Mucosa of descending colon (tissue), 3 donors: ENCODE data around the gene RAD51B. TPM values are rescaled to one million over a fixed set of nuclear protein-coding genes. Genes with fewer than 3 reads are reported as not detected.

ENCODE experiments used
- ATAC-seq: fragments of 200-7000 bp; cut with Tn5 transposase; one replicate; pipeline ENCODE4 v1.9.1; 2020; ENCODE audit warnings: mild to moderate bottlenecking, moderate library complexity
- DNase-seq, 3 donors: peaks; one replicate each; pipeline ENCODE4 v3.0.0-alpha.2; 2020
- H3K36me3 ChIP-seq: fragments of 200-600 bp; one replicate; pipeline ENCODE4 v1.8.0; 2021; ENCODE audit warnings: low read depth, mild to moderate bottlenecking
- H3K4me1 ChIP-seq: fragments of 200-600 bp; one replicate; pipeline ENCODE4 v1.8.0; 2021; ENCODE audit warnings: low read depth, mild to moderate bottlenecking
- H3K4me3 ChIP-seq: fragments of 200-600 bp; one replicate; pipeline ENCODE4 v1.8.0; 2021; ENCODE audit warnings: mild to moderate bottlenecking
- H3K9me3 ChIP-seq: fragments of 200-600 bp; one replicate; pipeline ENCODE4 v1.8.0; 2021; ENCODE audit warnings: mild to moderate bottlenecking
- intact Hi-C, 2 donors: fragments of 100-400 bp; cut with DNase I in 1 of 2; cut with micrococcal nuclease in 1 of 2; formaldehyde crosslinking; loops; one replicate each; pipeline versions ENCODE4 v1.11.0 to v1.11.1; 2022; cut with DNase I, micrococcal nuclease
- total RNA-seq, 3 donors: library from RNA; stranded (reverse); fragmentation: NEBNext Ultra II Directional in 2 of 3; extraction: Animal tissue kit (Norgen Biotek cat#: 25700) in 2 of 3; gene quantifications; one replicate each; pipeline versions ENCODE4 v1.2.1 to v1.2.4, GENCODE V29; 2021 to 2023
- TF ChIP-seq, protein P1 (sequence below): fragments of 200-600 bp; IDR thresholded peaks from one replicate; pipeline ENCODE4 v1.8.0; 2022; ENCODE audit warnings: antibody characterized with exemption, mild to moderate bottlenecking
- donor health status: DM: no; HTN: no; CAD: no; lungs with moderate emphysema.
- donor health status: DM: no; HTN: no; CAD: no.
- donor health status: DM: no; HTN: yes; CAD: no.

The RAD51B gene
- total RNA-seq, 3 donors from 2014 or later, result 15.8 to 23.3 (median 20.9) TPM

GRCh38 chr14:68366656-68367055 lies 547.1 kb downstream of the RAD51B start:
- peaks cover 10% of the 10 kb centered on the region for H3K4me1 ChIP-seq

DNA sequence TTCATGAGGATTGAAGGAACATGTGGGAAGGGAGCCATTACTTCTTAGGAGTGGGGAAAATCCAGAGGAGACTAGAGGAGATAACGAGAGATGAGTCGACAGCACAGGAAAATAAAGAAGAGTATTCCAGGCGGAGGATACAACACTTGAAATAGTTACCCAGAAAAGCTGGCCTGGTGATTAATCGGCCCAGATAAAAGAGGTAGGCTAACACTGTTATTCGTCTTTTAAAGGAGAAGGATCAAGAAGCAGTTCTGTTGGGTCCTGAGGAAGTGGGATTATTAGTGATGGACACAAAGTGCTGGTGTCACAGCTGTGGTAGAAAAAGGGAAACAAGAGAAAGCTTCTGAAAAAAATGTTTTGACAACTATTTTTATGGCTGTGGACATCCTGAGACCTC lies 548.0 kb downstream of the RAD51B start:
- TF ChIP-seq, protein P1, sequence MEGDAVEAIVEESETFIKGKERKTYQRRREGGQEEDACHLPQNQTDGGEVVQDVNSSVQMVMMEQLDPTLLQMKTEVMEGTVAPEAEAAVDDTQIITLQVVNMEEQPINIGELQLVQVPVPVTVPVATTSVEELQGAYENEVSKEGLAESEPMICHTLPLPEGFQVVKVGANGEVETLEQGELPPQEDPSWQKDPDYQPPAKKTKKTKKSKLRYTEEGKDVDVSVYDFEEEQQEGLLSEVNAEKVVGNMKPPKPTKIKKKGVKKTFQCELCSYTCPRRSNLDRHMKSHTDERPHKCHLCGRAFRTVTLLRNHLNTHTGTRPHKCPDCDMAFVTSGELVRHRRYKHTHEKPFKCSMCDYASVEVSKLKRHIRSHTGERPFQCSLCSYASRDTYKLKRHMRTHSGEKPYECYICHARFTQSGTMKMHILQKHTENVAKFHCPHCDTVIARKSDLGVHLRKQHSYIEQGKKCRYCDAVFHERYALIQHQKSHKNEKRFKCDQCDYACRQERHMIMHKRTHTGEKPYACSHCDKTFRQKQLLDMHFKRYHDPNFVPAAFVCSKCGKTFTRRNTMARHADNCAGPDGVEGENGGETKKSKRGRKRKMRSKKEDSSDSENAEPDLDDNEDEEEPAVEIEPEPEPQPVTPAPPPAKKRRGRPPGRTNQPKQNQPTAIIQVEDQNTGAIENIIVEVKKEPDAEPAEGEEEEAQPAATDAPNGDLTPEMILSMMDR, result no peak

More at GRCh38 chr14:68366656-68367055, 547.1 kb downstream of the RAD51B start:
- no peak overlapping the region for H3K4me3 ChIP-seq
- no peaks in the 10 kb centered on the region for H3K36me3 ChIP-seq
- no peak for ATAC-seq
- no peaks in the 10 kb centered on the region for H3K9me3 ChIP-seq
- DNase-seq, result no peak
- intact Hi-C loops, result no loop called here
- TF ChIP-seq, protein P1, result no peak

DNA sequence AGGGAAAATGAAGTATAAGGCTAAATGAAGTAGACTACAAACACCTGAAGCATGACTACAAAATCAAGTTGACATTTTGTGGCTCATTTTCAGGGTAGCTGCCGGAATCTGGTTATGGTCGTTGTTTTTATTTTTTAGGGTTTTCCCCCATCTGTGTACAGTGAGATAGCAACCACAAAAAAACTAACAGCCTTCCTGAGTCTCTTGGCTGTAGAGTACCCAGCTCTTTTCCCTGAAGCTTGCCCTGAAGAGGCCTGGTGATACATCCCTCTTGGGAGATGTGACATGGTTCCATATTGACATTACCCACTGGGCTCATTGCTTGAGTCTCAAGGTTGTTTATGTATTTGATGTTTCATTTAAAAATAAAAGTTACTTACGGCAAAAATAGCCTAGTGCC lies 549.3 kb downstream of the RAD51B start:
- no peaks in the 10 kb centered on the region for H3K36me3 ChIP-seq
- no peak overlapping the region for H3K4me3 ChIP-seq
- peaks cover 10% of the 10 kb centered on the region for H3K4me1 ChIP-seq
- H3K9me3 ChIP-seq, result no peaks in the 10 kb centered on the region
- no peak for DNase-seq
- intact Hi-C loops, result no loop called here
- peak; percentile 55 for ATAC-seq
- TF ChIP-seq, protein P1, result no peak

More for the DNA sequence above, 548.0 kb downstream of the RAD51B start:
- ATAC-seq (no peak), DNase-seq (no peak)
- H3K4me3 ChIP-seq, result no peak overlapping the region
- no peaks in the 10 kb centered on the region for H3K36me3 ChIP-seq
- peaks cover 10% of the 10 kb centered on the region for H3K4me1 ChIP-seq
- no peaks in the 10 kb centered on the region for H3K9me3 ChIP-seq
- intact Hi-C loops, result no loop called here

GRCh38 chr14:68369281-68370056 lies 549.9 kb downstream of the RAD51B start:
- no peaks in the 10 kb centered on the region for H3K9me3 ChIP-seq
- H3K36me3 ChIP-seq, result no peaks in the 10 kb centered on the region
- TF ChIP-seq, protein P1, result no peak
- intact Hi-C loops, result no loop called here
- no peak overlapping the region for H3K4me3 ChIP-seq
- ATAC-seq (no peak), DNase-seq (no peak)
- peaks cover 7% of the 10 kb centered on the region for H3K4me1 ChIP-seq

GRCh38 chr14:68370057-68370360 lies 550.4 kb downstream of the RAD51B start:
- intact Hi-C loops, result no loop called here
- no peak for DNase-seq

More at GRCh38 chr14:68370057-68370360, 550.4 kb downstream of the RAD51B start:
- Histone ChIP-seq H3K36me3 (no peaks in the 10 kb centered on the region), H3K9me3 (no peaks in the 10 kb centered on the region), H3K4me3 (no peak overlapping the region), H3K4me1 (peaks cover 2% of the 10 kb centered on the region)
- no peak for ATAC-seq
- TF ChIP-seq, protein P1, result no peak
